Astrocyte of the cerebellum (primary cell): ENCODE measurements around the gene RNU7-1.

Experiments
- DNase-seq: peaks from one replicate; pipeline ENCODE4 v3.0.0-alpha.2; 2011; ENCODE audit warnings: low read depth
- H3K4me3 ChIP-seq: 2 replicates; pipeline ENCODE4 v1.5.1; 2011; ENCODE audit warnings: mild to moderate bottlenecking, low read depth, low read length, moderate library complexity
- CTCF ChIP-seq: IDR thresholded peaks from 2 replicates; pipeline ENCODE4 v1.5.1; 2012; ENCODE audit warnings: low read length, low read depth, moderate library complexity, mild to moderate bottlenecking; ENCODE audit errors: missing control alignments
- in situ Hi-C: cut with HindIII; loops from 2 replicates; pipeline ENCODE4 v1.10.0; 2017; ENCODE audit warnings: low sequenced_read_pairs

The RNU7-1 gene

DNA sequence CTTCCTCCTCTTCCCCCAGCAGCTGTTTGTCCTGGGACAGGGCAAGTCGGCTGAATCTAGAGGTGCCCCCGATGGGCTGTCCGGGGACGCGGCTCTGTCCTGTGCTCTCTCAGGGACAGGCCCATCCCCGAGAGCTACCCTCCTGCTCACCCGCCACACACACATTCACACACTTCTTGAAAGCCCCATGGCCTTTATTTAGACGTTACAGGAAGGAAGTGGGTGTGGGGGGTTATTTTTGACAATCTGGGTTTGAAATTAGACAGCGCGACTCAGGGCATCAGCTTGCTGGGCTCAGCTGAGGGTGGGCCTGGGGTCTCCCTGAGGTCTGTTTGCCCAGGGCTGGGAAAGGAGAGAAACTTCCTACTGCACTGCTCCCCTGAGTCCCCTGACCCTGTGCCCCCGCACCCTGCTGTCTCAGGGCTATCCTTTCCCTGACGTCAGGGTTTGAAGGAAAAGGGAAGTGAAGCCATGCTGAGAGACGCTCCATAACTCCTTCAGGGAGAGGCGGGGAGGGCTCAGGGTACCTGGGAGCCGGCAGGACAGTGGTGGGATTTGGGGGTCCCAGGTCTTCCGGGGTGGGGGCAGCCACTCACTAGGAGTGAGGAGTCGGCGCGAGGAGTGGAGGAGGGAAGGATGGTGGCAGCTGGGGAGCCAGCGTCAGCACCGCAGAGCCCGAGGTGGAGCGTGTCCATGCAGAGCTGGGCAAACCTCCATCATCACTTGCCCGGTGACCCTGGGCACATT lies 15.6 kb downstream of the RNU7-1 start:
- in situ Hi-C loops, result no loop called here
- DNase-seq, result no peak
- H3K4me3 ChIP-seq, result no peak overlapping the region
- no peak for TF ChIP-seq CTCF

DNA sequence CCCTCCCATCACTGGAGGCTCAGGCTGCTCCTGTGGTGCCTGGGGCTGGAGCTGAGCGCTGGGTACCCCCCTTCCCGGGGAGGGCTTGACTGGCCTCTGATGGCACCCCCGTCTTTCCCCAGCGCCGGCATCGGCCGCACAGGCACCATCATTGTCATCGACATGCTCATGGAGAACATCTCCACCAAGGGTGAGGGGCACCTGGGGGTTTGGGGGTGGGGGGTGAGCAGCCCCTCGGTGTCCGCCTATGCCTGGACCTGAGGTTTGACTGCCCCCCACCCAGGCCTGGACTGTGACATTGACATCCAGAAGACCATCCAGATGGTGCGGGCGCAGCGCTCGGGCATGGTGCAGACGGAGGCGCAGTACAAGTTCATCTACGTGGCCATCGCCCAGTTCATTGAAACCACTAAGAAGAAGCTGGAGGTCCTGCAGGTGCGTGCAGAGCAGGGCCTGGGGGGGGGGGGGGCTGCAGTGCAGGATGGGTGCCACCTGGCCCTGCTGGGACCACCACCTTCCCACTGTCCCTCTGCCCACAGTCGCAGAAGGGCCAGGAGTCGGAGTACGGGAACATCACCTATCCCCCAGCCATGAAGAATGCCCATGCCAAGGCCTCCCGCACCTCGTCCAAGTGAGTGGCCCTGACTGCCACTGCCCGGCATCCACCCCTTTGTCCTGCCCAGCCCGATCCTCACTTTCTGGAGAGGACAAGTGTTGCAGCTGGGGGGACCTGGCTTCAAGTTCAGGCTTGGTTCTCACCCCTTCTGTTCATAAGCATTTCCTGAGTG lies 16.4 kb downstream of the RNU7-1 start:
- no peak overlapping the region for H3K4me3 ChIP-seq
- in situ Hi-C loops, result no loop called here
- DNase-seq, result no peak

DNA sequence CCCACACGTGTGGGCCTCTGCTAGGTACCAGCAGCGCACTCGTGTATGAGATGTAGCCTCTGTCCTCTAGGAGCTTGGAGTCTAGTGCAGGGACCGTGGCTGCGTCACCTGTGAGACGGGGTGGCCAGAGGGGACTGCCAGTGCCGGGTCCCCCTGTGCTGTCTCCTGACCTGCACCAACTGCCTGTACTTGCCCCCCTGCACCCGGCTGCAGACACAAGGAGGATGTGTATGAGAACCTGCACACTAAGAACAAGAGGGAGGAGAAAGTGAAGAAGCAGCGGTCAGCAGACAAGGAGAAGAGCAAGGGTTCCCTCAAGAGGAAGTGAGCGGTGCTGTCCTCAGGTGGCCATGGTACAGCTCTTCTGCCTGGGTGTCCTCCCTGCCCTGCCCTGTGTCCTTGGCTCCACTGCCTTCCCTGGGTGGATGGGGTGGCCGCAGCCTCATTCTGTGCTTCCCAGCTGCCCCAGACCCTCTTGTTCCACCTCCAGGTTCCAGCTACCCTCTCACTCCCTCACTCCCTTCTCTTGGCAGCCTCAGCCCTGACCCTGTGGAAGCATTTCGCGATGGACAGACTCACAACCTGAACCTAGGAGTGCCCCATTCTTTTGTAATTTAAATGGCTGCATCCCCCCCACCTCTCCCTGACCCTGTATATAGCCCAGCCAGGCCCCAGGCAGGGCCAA lies 17.1 kb downstream of the RNU7-1 start:
- in situ Hi-C loops, result no loop called here
- no peak for DNase-seq
- peak; percentile 30 for TF ChIP-seq CTCF
- H3K4me3 ChIP-seq, result no peak overlapping the region

More for the DNA sequence above, 16.4 kb downstream of the RNU7-1 start:
- TF ChIP-seq CTCF, result no peak

- in situ Hi-C loops, result no loop called here
- no peak for DNase-seq
- H3K4me3 ChIP-seq, result no peak overlapping the region
- no peak for TF ChIP-seq CTCF
Measured at GRCh38 chr12:6961278-6961694, 17.7 kb downstream of the RNU7-1 start.

GRCh38 chr12:6961695-6962284 lies 18.2 kb downstream of the RNU7-1 start:
- no peak overlapping the region for H3K4me3 ChIP-seq
- DNase-seq, result no peak
- peak; percentile 73 for TF ChIP-seq CTCF
- in situ Hi-C loops, result no loop called here
